ENCODE measurements around the gene ZNF76.

- TF ChIP-seq CTCF (IDR thresholded peaks at IDR 0.05; ENCODE audit: low read depth, low read length, missing input control) (no peak), REST (IDR thresholded peaks at IDR 0.05) (no peak), RAD21 (IDR thresholded peaks at IDR 0.05) (no peak), YY1 (IDR thresholded peaks at IDR 0.05) (no peak), HNF4G (IDR thresholded peaks at IDR 0.05) (no peak), GABPA (IDR thresholded peaks at IDR 0.05 in 1 of 2, conservative IDR thresholded peaks at IDR 0.05 in 1 of 2) (no peak), ATF3 (IDR thresholded peaks at IDR 0.05) (no peak), MAX (IDR thresholded peaks at IDR 0.05) (peak; percentile 26), SP1 (IDR thresholded peaks at IDR 0.05) (no peak), EGR1 (IDR thresholded peaks at IDR 0.05; ENCODE audit: low read depth in 2 of 2) (no peak), ZBTB33 (IDR thresholded peaks at IDR 0.05) (no peak), RXRA (IDR thresholded peaks at IDR 0.05) (no peak), TAF1 (conservative IDR thresholded peaks at IDR 0.05) (no peak)
These were observed 84.5 kb downstream of the ZNF76 start for GRCh38 chr6:35343835-35344550.

Measured in liver (tissue), 3 donors.